ENCODE measurements around the gene CRB2. TPM values are rescaled to one million over a fixed set of nuclear protein-coding genes. Genes with fewer than 3 reads are reported as not detected.

CRB2 gene
- total RNA-seq = not detected
- polyA plus RNA-seq (2013, experiment 1 of 2) = 0.04 TPM
- 0.08 TPM for polyA plus RNA-seq (2013, experiment 2 of 2)
- 0 to 0.21 (median 0) reads per million in 172 experiments for total RNA-seq

- intact Hi-C loops (cut with DNase I, micrococcal nuclease) = loop anchor here in 1 of 2 experiments (10.0 kb wide), 1 partner anchor 891 kb away; no protein-coding TSS in a partner anchor
- Mint-ChIP-seq H3K27me3 (no peaks in the 10 kb centered on the region), H3K27ac (no peak within 1 kb of the TSS), H3K4me3 (no peak within 1 kb of the TSS), H3K36me3 (ENCODE audit: low read depth) (no peaks in the 10 kb centered on the region), H3K4me1 (ENCODE audit: low read depth) (peaks cover 22% of the 10 kb centered on the region), H3K9me3 (no peaks in the 10 kb centered on the region)
- POLR2A ChIA-PET = no interaction called here
- DNase-seq (no peak), ATAC-seq (ENCODE audit: poor library complexity) (no peak)
- CTCF ChIA-PET = no interaction called here
- H3K36me3 ChIP-seq (ENCODE audit: insufficient read depth, low read length) = no peaks in the 10 kb centered on the region
- H3K27me3 ChIP-seq (ENCODE audit: control insufficient read depth in 1 of 2, insufficient read depth in 2 of 2, low read length in 2 of 2) = no peaks in the 10 kb centered on the region
- H3K4me3 ChIP-seq (ENCODE audit: low read length) = no peak within 1 kb of the TSS
- H3K9me3 ChIP-seq (ENCODE audit: control insufficient read depth in 1 of 2, insufficient read depth in 1 of 2, low read length in 2 of 2) = no peaks in the 10 kb centered on the region
- no peak for TF ChIP-seq CTCF (IDR thresholded peaks at IDR 0.05)
- no peak within 1 kb of the TSS for H3K27ac ChIP-seq (ENCODE audit: low read depth in 1 of 2, low read length in 2 of 2)
- peaks cover 31% of the 10 kb centered on the region for H3K4me1 ChIP-seq (ENCODE audit: insufficient read depth, low read length)
These were observed at the start of gene CRB2 for GRCh38 chr9:123355761-123356431. TSS of gene CRB2 (plus strand) at chr9:123356197. CDS start at chr9:123356261, 64 bp downstream.

- Mint-ChIP-seq H3K27ac (no peak overlapping the region), H3K4me1 (ENCODE audit: low read depth) (peaks cover 16% of the 10 kb centered on the region), H3K36me3 (ENCODE audit: low read depth) (no peaks in the 10 kb centered on the region), H3K27me3 (no peaks in the 10 kb centered on the region), H3K4me3 (no peak overlapping the region), H3K9me3 (no peaks in the 10 kb centered on the region)
- no peak overlapping the region for H3K27ac ChIP-seq (ENCODE audit: low read depth in 1 of 2, low read length in 2 of 2)
- no peak for TF ChIP-seq CTCF (IDR thresholded peaks at IDR 0.05)
- peaks cover 10% of the 10 kb centered on the region for H3K4me1 ChIP-seq (ENCODE audit: insufficient read depth, low read length)
- POLR2A ChIA-PET = no interaction called here
- H3K36me3 ChIP-seq (ENCODE audit: insufficient read depth, low read length) = no peaks in the 10 kb centered on the region
- H3K27me3 ChIP-seq (ENCODE audit: control insufficient read depth in 1 of 2, insufficient read depth in 2 of 2, low read length in 2 of 2) = no peaks in the 10 kb centered on the region
- no peak for ATAC-seq (ENCODE audit: poor library complexity)
- no peak overlapping the region for H3K4me3 ChIP-seq (ENCODE audit: low read length)
- no peaks in the 10 kb centered on the region for H3K9me3 ChIP-seq (ENCODE audit: control insufficient read depth in 1 of 2, insufficient read depth in 1 of 2, low read length in 2 of 2)
- no peak for DNase-seq
- intact Hi-C loops (cut with DNase I, micrococcal nuclease) = no loop called here
- CTCF ChIA-PET = no interaction called here
These were observed 46.4 kb upstream of the CRB2 start for GRCh38 chr9:123309611-123310010.

- Histone ChIP-seq H3K4me3 (ENCODE audit: low read length) (no peak overlapping the region), H3K27ac (ENCODE audit: low read depth in 1 of 2, low read length in 2 of 2) (no peak overlapping the region), H3K9me3 (ENCODE audit: control insufficient read depth in 1 of 2, insufficient read depth in 1 of 2, low read length in 2 of 2) (no peaks in the 10 kb centered on the region), H3K27me3 (ENCODE audit: control insufficient read depth in 1 of 2, insufficient read depth in 2 of 2, low read length in 2 of 2) (no peaks in the 10 kb centered on the region), H3K36me3 (ENCODE audit: insufficient read depth, low read length) (no peaks in the 10 kb centered on the region), H3K4me1 (ENCODE audit: insufficient read depth, low read length) (no peaks in the 10 kb centered on the region)
- Mint-ChIP-seq H3K9me3 (no peaks in the 10 kb centered on the region), H3K4me3 (no peak overlapping the region), H3K4me1 (ENCODE audit: low read depth) (peaks cover 7% of the 10 kb centered on the region), H3K36me3 (ENCODE audit: low read depth) (no peaks in the 10 kb centered on the region), H3K27ac (no peak overlapping the region), H3K27me3 (no peaks in the 10 kb centered on the region)
- ATAC-seq (ENCODE audit: poor library complexity) (no peak), DNase-seq (no peak)
- intact Hi-C loops (cut with DNase I, micrococcal nuclease) = no loop called here
- CTCF ChIA-PET = no interaction called here
- POLR2A ChIA-PET = no interaction called here
- TF ChIP-seq CTCF (IDR thresholded peaks at IDR 0.05) = no peak
These were observed 45.3 kb upstream of the CRB2 start for GRCh38 chr9:123310551-123311249.
